HG02973 (cell line): ENCODE results near the gene ITM2B.

Experiments
- ATAC-seq: cut with Tn5 transposase; IDR thresholded peaks from one replicate; pipeline ENCODE4 v1.9.1; 2021; ENCODE audit warnings: moderate library complexity; ENCODE audit not compliant: unreplicated experiment

ITM2B gene

GRCh38 chr13:48255090-48255489, 22.1 kb downstream of the ITM2B start:
- no peak for ATAC-seq

DNA sequence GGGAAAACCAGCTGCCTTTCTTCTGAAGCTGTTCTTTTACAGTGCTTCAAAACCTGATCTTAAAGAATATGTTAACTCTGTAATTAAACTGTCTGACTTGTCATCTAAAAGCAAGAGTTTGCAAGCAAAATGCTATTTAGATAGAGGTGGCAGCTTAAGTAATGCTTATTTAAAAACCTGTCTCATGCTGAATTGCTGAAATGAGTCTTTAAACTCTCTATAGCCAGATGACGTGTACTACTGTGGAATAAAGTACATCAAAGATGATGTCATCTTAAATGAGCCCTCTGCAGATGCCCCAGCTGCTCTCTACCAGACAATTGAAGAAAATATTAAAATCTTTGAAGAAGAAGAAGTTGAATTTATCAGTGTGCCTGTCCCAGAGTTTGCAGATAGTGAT, 22.9 kb downstream of the ITM2B start:
- ATAC-seq = no peak

DNA sequence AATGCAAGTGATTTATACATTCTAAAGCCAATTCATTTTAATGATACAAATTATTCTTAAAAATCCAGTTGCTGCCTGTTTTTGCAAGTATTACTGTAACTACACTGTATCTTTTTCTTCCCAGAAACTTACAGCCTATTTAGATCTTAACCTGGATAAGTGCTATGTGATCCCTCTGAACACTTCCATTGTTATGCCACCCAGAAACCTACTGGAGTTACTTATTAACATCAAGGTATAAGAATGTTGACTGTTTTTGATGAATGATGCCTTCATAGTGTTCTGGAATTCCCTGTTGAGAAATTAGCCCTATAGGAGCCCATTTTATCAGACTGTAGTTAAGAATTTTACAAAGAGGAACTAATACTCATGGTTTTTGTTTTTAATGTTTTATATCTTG, 25.0 kb downstream of the ITM2B start:
- ATAC-seq = no peak

- no peak for ATAC-seq
Measured at GRCh38 chr13:48258430-48258829, 25.4 kb downstream of the ITM2B start.

- ATAC-seq = no peak
Measured at GRCh38 chr13:48260970-48261369, 28.0 kb downstream of the ITM2B start.

- ATAC-seq = no peak
Measured at GRCh38 chr13:48263196-48263595, 30.2 kb downstream of the ITM2B start.

DNA sequence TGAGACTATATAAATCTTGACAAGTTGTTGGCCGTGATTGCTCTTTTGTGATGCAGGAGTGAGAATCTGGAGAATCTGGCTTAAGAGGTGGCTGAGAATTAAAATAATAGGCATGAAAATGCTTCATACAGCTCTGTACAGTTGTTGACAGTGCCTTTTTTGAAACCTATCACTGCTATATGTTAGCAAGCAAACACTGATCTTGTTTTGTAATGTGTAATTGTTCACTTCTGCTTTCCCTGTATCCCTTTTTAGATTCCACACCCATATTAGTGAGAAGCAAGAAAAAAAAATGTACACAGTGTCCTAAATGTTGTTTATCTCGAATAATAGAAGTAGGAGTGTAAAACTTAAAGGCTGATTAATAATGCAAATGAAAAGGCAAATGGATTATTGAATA, 31.1 kb downstream of the ITM2B start:
- no peak for ATAC-seq

GRCh38 chr13:48265217-48265815, 32.3 kb downstream of the ITM2B start:
- ATAC-seq = no peak

GRCh38 chr13:48266150-48266549, 33.1 kb downstream of the ITM2B start:
- no peak for ATAC-seq

GRCh38 chr13:48266701-48267639, 34.0 kb downstream of the ITM2B start:
- ATAC-seq = no peak

- no peak for ATAC-seq
Measured at GRCh38 chr13:48268019-48268418, 35.0 kb downstream of the ITM2B start.

- ATAC-seq = no peak
Measured at GRCh38 chr13:48273346-48273745, 40.3 kb downstream of the ITM2B start.

DNA sequence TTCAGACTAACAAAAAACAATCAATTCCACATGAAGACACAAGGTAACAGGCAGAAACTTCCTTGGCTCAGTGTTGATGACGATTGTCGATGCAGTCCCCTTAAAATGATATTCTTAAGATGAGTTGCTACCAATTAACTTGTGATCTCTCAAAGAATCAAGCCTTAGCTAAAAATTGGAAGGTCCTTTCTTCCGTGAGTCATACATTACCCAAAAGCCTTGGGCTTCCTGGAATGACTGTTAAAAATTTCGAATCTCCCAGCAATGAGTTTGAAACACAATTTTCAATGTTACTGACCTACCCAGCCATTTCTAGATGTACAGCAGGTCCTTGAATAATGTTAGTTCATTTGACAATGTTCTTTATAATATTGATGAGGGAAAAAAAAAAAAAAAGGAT, 42.5 kb downstream of the ITM2B start:
- no peak for ATAC-seq

- no peak for ATAC-seq
Measured at GRCh38 chr13:48278806-48279205, 45.8 kb downstream of the ITM2B start.

DNA sequence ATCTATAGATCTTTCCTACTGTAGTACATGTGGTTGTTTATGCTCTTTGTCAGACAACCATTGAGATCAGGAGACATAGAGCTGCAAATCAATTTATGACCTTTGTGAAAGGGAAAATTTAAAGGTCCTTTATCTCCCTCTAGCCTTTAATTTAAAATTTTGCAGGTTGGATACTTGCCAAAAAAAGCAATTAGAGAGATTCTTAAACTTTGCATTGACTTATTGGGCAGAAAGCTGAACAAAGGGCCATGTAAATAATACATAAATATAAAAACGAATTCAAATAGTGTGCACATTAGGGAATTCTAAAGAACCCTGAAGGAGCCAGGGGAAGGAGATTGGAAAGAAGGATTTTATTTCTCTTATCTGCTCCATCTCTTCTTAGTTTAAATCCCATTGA, 48.5 kb downstream of the ITM2B start:
- ATAC-seq = no peak

DNA sequence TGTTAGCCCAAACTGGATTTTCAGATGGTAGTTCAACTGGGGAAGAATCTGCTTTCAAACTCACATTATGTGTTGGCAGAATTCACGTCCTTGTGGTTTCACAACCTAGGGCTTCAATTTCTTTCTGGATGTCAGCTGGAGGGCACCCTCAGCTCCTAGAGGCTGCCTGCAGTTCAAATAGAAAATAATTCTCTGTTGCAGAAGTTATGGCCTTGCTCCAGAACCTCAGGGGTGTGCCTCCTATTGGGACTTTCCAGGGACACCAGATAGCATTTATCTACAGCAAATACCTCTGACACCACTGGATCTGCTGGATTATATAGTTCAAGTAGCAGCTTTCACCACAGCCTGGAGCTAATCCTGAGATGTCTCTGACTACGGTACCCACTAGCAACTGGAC, 58.7 kb downstream of the ITM2B start:
- ATAC-seq = no peak

DNA sequence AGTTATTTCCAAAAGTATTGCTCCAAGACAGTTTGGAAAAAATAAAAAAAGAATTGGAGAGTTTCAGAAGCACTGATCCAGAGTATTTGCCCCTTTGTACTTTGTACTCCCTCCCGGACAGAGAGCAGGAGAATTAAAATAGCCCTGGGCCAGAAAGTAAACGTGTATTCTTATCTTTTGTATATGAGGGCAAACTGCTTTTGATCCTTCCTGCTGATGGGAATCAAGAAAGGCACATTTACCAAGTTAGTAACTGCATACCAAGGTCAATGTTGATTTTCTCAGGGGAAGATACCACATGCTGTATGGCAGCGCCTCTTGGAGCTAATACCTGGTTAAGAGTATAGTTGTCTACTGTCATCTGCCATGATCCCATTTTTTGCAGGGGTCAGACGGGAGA, 59.6 kb downstream of the ITM2B start:
- no peak for ATAC-seq

DNA sequence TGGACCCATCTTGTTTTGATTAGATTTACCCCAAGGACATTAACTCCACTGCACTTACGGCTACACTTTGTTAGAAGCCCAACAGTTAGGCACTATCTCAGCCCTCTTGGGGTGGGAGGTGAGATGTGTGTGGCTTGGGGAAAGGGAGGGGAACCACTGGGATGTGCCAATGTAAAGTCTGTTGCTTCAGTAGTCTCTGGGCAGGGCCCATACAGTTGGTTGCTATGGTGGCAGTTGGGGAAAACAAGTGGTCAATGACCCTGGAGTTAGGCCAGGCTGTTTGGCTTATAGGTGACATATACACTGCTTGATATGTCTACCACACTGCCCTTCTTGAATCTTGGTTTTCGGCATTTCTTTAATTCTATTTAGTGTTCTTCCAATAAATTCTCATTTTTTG, 61.6 kb downstream of the ITM2B start:
- ATAC-seq = no peak

DNA sequence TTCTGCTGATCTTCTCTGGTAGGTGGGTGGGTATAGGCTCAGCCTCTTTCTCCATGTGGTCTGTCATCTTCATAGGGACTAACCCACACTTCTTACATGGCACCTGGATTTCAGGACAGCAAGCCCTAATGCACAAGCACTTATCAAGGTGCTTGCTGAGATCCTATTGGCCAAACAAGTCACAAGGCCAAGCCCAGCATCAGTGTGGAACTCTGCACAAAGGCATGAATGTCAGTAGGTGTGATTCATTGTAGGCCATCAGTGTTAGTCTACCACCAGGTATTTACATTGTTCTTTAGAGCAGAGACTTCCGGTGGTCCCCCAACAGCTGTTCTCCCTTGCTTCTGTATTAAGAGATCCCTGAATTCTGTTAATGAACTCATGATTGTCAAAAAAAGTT, 62.3 kb downstream of the ITM2B start:
- no peak for ATAC-seq

GRCh38 chr13:48296528-48296927, 63.5 kb downstream of the ITM2B start:
- no peak for ATAC-seq

DNA sequence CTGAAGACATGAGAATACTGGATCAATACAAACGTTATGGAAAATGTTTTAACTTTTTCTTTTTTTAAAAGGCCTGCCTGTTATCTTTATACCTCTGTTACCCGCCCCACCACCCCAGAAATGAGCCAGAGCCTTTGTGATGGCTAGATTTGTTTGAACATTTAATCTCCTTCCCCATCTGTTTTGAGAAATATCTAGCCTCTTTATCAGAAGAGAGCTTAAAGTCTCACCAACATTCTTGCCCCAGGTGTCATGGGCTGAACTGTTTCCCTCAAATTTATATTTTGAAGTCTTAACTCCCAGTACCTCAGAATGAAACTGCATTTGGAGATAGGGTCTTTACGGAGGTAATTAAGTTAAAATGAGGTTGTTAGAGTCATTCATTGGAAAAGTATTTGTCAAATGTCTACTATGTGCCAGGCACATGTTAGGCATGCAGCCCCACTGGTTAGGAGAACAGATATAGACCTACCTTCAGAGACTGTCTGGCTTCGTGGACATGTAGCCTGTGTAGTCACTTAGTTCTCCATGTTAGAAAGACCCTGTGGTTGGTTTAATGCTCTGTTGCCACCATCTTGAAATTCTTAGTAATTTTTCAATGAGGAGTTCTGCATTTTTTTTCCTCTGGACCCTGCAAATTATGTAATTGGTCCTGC, 64.3 kb downstream of the ITM2B start:
- ATAC-seq = no peak

DNA sequence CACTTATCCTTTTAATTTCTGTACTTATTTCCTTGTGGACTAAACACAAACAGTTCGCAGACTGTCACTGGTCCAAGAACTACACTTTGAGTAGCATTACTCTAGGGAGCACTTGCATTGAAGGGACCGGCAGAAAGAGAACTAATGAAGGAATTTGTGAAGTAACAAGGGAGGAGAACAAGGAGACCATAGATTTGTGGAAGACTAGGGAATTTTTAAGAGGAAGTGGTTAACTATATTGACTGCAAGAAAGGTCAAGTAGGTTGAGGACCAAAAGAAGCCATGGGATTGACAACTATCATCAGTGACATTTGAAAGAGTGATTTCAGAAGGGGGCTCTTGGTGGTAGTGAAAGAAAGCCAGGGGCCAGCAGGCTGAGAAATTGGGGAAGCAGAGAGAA, 66.6 kb downstream of the ITM2B start:
- ATAC-seq = no peak
